Measurements from ENCODE around the gene SFTA2. TPM values are rescaled to one million over a fixed set of nuclear protein-coding genes. Genes with fewer than 3 reads are reported as not detected.
A peak's percentile ranks its signal among the peaks of the same experiment; 100 is the strongest.

SFTA2 gene
- total RNA-seq, 4 donors from 2014 or later = 1.1 TPM; not detected in 3

DNA sequence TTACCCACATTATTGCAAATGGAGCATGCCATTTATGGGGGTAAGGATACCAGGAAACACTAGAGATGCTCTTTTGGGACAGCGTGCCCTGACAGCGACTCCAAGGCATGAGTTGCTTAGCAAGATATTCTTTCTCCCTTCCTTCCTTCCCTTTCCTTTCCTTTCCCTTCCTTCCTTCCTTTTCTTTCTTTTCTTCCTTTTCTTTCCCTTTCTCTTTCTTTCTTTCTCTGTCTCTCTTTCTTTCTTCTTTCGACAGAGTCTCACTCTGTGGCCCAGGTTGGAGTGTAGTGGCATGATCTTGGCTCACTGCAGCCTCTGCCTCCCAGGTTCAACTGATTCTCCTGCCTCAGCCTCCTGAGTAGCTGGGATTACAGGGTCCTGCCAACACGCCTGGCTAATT is 12.1 kb upstream of the SFTA2 start:
- Histone ChIP-seq H3K27me3 (no peaks in the 10 kb centered on the region), H3K9me3 (no peaks in the 10 kb centered on the region), H3K4me3 (no peak overlapping the region), H3K27ac (no peak overlapping the region), H3K36me3 (no peaks in the 10 kb centered on the region), H3K4me1 (no peaks in the 10 kb centered on the region)
- TF ChIP-seq CTCF (IDR thresholded peaks at IDR 0.05) (no peak), POLR2A (IDR thresholded peaks at IDR 0.05) (no peak)
- no peak for DNase-seq
- intact Hi-C loops (cut with DNase I; ENCODE audit: low total_unique reads) = no loop called here

DNA sequence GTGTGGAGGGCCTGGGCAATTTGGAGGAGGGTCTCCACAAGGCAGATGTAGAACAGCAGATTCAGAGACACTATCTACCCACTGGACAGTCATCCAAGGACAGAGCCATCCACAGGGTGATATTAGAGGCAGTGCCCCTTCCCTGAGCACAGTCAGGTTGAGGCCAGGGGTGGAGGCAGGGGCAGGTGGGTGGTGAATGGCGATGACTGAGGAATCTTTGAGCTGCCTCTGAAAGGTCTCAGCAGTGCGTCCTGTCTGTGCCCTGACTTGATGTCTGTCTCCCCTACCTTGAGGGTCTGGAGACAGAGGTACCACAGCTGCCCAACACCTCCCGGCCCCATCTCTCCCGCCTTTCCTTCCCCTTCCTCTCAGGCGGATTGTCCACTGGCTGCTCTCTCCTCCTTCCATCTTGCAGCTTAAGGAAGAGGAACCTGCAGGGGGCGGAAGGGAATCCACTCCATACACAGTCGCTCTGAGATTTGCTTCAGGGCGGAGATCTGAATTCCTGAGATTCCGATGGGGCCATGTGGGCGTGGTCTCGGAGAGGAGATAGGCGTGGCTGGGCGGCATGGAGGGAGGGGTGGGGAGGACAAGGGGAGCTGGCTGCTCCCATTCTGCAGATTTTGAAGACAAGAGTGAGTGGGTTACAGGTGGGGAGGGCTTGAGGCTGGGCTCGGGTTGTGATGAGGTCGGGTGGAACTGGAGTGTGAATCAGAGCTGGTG is 10.5 kb upstream of the SFTA2 start:
- no peaks in the 10 kb centered on the region for H3K9me3 ChIP-seq
- DNase-seq = peak; percentile 48 to 63
- H3K4me3 ChIP-seq = no peak overlapping the region
- H3K27me3 ChIP-seq = no peaks in the 10 kb centered on the region
- no peaks in the 10 kb centered on the region for H3K4me1 ChIP-seq
- H3K36me3 ChIP-seq = no peaks in the 10 kb centered on the region
- no peak overlapping the region for H3K27ac ChIP-seq
- intact Hi-C loops (cut with DNase I; ENCODE audit: low total_unique reads) = no loop called here
- TF ChIP-seq POLR2A (IDR thresholded peaks at IDR 0.05) = no peak
- TF ChIP-seq CTCF (IDR thresholded peaks at IDR 0.05) = peak in 3 of 4 experiments; percentile 12 to 39 (median 23)

DNA sequence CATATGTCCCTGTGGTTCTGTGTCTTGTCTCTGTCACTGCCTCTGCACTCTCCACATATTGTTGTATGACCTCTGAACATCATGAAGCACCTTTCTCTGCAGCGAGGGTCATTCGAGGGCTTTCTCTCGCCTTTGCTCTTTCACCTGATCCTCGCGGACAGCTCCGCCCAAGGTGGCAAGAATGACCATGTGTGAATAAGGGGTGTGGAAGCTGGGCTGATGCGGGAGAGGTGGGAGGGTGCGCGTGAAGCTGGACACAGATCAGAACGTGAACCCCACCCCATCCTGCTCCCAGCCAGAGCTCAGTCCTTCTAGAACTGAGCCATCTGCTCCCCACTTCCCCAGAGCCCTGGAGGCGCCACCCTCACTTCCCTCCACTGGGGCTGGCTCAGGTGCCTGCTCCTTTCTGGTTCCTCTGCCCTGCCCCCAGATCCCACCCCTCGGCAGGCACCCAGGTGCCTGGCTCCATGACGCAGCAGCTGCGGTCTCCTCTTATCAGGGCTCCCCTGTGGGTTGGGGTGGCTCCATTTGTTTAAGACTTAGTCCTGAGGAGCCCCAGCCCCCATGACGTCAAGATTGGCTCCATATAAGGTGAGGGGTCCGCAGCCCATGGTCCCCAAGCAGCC is 8.5 kb upstream of the SFTA2 start, which contains the start of gene MUCL3:
MUCL3 (plus strand) TSS at position 613 of the 626 bp plus-strand sequence. CDS start 27 bp downstream, outside the sequence.
- H3K27ac ChIP-seq = no peak within 1 kb of the TSS
- intact Hi-C loops (cut with DNase I; ENCODE audit: low total_unique reads) = no loop called here
- H3K4me1 ChIP-seq = no peaks in the 10 kb centered on the region
- no peak within 1 kb of the TSS for H3K4me3 ChIP-seq
- H3K27me3 ChIP-seq = no peaks in the 10 kb centered on the region
- TF ChIP-seq CTCF (IDR thresholded peaks at IDR 0.05) (no peak), POLR2A (IDR thresholded peaks at IDR 0.05) (no peak)
- no peaks in the 10 kb centered on the region for H3K9me3 ChIP-seq
- no peak for DNase-seq
- H3K36me3 ChIP-seq = no peaks in the 10 kb centered on the region

GRCh38 chr6:30939473-30939872 is 7.5 kb upstream of the SFTA2 start:
- H3K4me3 ChIP-seq = no peak overlapping the region
- intact Hi-C loops (cut with DNase I; ENCODE audit: low total_unique reads) = no loop called here
- H3K27me3 ChIP-seq = no peaks in the 10 kb centered on the region
- no peaks in the 10 kb centered on the region for H3K36me3 ChIP-seq
- H3K4me1 ChIP-seq = no peaks in the 10 kb centered on the region
- H3K27ac ChIP-seq = no peak overlapping the region
- no peaks in the 10 kb centered on the region for H3K9me3 ChIP-seq
- TF ChIP-seq CTCF (IDR thresholded peaks at IDR 0.05) (no peak), POLR2A (IDR thresholded peaks at IDR 0.05) (no peak)
- no peak for DNase-seq

DNA sequence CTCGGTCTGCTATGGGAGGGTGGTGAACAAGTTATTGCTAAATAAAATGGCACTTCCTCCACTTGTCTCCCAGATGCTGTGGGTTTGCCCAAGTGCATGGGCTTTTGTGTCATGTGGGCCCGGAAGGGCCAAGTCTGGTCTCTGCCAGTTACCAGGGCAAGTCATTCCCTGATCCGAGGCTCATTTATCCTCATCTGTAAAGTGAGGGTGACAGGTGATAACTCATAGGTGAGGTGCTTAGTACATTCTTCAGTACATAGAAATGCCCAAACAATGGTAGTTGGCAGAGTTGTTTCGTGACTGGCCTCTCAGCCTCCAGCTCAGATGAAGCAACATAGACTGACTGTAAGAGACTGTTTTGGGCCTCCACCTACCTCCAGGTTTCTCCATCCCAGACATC is 6.8 kb upstream of the SFTA2 start:
- no peaks in the 10 kb centered on the region for H3K36me3 ChIP-seq
- intact Hi-C loops (cut with DNase I; ENCODE audit: low total_unique reads) = no loop called here
- no peak for DNase-seq
- H3K27me3 ChIP-seq = no peaks in the 10 kb centered on the region
- H3K9me3 ChIP-seq = no peaks in the 10 kb centered on the region
- no peaks in the 10 kb centered on the region for H3K4me1 ChIP-seq
- TF ChIP-seq CTCF (IDR thresholded peaks at IDR 0.05) = no peak
- TF ChIP-seq POLR2A (IDR thresholded peaks at IDR 0.05) = no peak
- no peak overlapping the region for H3K27ac ChIP-seq
- H3K4me3 ChIP-seq = no peak overlapping the region

All from uterus (tissue), 4 donors.